Dermis blood vessel endothelial cell (primary cell): ENCODE data around the gene CD5L. TPM values are rescaled to one million over a fixed set of nuclear protein-coding genes. Genes with fewer than 3 reads are reported as not detected.
A peak's percentile ranks its signal among the peaks of the same experiment; 100 is the strongest.

Experiments used
- DNase-seq: peaks from one replicate; pipeline ENCODE4 v3.0.0; 2010
- total RNA-seq: library from RNA; depleted of rRNA; stranded (reverse); fragments of >200 nt; gene quantifications from 2 replicates; pipeline ENCODE4 v1.2.3, GENCODE V29; 2014

CD5L gene
- not detected in 2 replicates for total RNA-seq

- DNase-seq: no peak
These were observed at the start of gene CD5L for GRCh38 chr1:157841708-157842107. CD5L (minus strand) TSS chr1:157841808; CDS start chr1:157841701, 107 bp downstream.

DNA sequence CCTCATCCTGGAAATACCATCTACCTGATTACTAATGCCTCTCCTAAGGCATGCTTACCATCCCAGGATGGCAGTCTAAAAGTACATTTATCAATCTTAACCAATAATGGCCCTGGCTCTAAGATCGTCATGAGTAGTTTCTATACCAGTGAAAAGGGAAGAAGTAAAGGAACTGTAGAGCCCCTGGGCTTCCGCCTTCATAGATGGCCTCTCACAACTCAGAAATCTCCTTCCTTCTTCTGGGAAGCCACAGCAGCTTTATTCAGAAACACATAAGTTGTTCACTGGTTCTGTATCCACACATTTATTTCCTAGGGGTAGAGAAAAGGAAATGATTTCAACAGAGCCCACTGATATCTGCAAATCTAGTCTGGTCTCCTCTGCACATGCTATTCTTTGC is 41.0 kb upstream of the CD5L start:
- no peak for DNase-seq

GRCh38 chr1:157880621-157881020 is 39.0 kb upstream of the CD5L start:
- no peak for DNase-seq

- peak; percentile 60 for DNase-seq
These were observed 36.5 kb upstream of the CD5L start for GRCh38 chr1:157878059-157878458.

- DNase-seq: no peak
These were observed 28.9 kb upstream of the CD5L start for GRCh38 chr1:157870490-157870889.

- DNase-seq: no peak
These were observed 27.0 kb upstream of the CD5L start for GRCh38 chr1:157868654-157869053.

GRCh38 chr1:157862114-157863070 is 20.8 kb upstream of the CD5L start:
- peak; percentile 13 for DNase-seq

GRCh38 chr1:157856538-157856937 is 14.9 kb upstream of the CD5L start:
- DNase-seq: no peak

DNA sequence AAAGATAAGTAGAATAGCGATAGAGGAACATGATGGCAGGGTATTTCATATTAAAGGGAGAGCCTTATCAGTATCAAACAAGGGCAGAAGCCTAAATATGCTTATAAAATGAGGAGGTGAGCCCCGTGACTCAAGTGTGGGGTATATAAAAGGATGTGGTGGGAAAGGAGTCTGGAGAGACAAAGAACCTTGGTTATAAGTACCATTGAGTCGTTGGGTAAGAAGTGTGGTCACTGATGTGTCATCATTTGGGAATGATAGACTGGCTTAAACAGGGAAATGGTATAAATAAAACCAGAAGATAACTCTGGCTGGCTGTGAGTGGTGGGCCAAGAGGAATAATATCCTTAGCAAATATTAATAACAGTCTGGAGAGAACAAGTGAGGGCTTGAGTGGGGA is 10.9 kb upstream of the CD5L start:
- no peak for DNase-seq

DNA sequence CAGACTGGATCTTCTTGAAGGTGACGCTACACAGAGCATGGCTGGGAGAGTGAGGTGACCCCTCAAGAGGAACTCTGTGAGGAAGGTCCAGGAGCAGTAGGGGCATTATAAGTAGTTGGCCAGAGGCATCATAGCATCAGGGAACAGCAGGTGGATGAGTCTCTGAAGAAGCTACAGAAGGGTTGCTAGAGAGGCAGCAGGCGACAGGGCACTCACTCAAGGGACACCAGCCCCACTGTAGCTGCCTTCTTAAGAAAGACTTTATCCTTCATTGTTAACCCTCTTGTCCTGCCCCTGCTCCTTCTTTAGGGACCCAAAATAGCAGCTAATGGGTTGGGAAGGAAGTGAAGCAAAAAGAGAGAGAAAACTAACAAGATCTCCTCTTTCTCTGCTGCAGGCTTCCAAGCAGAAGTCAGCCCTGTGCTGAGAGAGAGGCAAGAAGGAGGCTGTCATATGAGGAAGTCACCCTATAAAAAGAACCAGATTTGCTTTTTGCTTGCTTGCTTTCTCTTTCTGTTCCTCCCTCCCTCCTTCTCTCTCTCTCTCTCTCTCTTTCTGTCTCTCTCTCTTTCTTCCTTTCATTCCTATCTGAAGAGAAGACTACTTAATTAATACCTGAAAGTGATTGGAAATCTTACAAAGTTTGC is 7.7 kb upstream of the CD5L start:
- no peak for DNase-seq

DNA sequence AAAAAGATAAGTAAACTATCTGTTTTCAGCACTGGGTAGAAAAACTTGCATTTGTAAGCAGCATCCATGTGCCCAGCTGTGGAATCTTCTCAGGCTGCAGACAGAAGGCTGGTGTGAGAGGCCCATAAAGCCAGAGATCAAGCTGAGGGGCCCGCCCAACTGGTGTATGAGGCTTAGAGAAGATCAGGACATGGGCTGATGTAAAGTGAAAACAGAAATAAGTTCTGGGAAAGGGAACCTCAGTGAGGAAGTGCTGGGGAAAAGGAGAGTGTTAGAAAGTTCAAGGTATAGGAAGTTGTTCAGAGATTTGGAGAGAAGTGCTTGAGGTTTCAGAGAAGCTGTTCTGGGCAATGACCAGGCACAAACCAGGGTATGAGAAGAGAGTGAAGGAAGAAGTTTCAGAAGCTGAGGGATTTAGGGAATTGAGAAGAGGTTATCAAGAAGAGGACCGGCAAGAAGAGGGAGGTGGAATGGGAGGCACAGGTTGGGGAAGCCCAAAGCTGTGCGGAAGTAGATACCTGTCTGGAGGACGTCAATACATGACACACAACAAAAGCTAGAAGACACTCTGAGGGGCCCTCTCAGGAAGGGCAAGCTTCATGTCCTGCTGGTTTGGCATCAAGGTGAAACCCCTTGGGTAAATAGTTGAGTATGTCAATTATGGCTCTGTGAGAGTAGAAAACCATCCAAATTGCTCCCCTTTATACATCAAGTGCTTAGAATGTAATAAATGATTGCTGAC is 2.7 kb upstream of the CD5L start:
- DNase-seq: no peak

DNA sequence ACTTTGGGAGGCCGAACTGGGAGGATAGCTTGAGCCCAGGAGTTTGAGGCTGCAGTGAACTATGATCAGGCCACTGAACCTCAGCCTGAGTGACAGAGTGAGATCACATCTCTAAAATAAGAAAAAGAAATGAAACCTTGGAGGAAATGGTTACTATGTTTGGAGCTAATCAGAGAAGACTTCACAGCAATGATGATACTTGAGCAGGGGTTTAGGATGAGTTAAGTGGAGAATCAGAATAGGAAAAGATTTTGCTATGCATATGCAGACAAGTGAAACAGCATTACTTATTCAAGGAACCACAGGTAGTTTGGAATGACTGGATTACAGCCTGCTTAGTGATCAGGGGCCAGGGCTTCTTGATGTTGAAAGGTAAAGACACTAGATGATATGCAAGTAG is 1.3 kb upstream of the CD5L start:
- DNase-seq: no peak

DNA sequence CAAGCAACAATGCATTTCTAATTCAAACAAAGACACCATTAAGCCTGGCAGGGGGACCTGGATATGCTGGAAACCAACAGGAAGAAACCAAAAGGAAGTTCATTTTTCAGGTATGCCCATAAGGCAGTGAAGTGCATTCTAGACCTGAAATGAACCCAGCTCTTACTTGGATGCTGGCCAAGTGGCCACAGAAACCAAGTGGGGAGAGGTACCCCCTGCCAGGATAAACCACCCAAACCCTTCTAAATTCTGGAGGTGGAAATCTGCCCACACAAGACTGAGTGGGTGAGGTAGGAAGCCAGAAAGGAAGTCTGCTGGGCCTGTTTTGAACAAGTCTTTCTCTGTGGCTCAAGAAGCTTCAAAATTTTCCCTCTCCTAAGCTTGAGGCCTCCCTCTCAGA is 2.6 kb downstream of the CD5L start:
- no peak for DNase-seq

GRCh38 chr1:157834430-157834829 is 7.2 kb downstream of the CD5L start:
- DNase-seq: no peak

DNA sequence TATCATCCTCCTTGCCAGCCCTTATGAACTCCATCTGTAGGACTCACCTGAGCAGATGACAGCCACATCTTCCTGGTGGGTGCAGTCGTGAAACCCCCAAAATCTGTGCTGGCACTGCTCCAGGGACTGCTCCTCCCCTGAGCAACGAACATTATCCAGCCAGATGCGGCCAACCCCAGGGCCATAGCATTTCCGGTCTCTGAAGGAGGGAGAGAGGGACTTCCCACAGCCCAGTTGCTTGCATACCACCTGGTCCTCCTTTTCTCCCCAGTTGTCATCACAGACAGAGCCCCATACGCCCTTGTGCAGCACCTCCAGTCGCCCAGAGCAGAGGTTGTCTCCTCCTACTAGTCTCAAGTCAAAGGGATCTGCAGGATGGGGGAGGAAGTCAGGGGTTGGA is 8.5 kb downstream of the CD5L start:
- no peak for DNase-seq

DNA sequence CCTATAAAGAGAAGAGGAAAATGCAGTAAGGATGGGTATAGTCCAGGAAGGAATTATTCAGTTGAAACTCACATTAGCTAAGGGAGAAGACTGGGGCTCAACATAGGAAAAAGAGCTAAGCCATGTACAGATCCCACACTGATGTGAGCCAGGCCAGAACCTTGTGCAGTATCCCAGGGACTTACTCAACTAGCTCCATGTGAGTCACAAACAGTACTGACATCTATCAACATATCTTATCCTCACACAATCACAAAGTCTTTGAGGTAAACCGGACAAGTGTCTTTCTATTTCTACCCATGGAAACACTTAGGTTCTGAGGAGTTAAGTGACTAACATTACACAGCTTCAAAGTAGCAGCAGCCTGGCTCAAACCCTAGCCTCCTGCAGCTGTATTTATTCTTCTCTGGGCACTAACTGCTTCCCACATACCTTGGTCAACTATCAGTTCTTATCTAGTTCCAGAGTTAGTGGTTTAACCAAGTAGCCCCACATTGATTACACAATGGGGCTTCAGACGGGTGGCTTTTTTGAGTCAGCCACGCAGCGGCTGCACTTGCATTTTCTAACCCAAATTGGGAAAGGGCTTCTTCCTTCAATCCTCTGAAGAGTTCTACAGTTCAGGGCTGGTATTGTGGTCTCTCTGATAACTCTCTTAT is 9.5 kb downstream of the CD5L start:
- no peak for DNase-seq

DNA sequence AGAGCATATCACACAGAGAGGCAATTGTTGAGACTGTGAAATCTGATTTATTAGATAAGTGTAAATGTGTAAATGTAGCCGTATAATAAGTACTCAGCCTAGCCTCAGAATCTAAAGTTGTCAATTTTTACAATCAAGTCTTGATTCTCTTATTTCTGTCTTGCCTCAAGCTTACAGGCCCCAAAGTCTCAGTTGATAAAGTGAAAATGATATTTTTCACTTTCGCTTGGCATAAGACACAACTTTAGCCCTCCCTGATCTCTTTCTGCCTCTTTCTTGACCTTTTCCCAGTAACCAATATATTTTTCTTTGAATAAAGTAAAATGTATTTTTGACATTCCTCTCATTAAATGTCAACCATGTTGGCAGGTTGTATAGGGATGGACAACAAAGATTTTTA is 10.7 kb downstream of the CD5L start:
- DNase-seq: no peak

- no peak for DNase-seq
These were observed 11.9 kb downstream of the CD5L start for GRCh38 chr1:157829711-157830110.

GRCh38 chr1:157829210-157829609 is 12.4 kb downstream of the CD5L start:
- DNase-seq: no peak

DNA sequence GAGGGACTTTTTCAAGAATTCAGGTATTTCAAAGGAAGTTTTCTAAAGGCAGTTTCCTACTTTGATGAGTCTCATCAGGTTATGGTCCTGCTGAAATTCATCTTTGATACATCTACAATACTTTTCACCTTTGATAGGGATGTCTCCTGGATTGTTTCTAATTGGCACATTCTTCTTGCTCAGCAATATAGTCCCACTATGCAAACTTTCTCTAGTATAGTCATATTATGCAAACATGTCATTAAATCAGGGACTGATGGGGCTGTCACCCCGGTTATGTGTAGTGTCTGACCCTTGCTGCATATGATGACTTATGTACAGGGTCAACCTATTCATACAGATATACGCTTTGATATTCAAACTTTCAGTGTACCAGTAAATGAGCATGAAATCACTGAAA is 21.3 kb downstream of the CD5L start:
- no peak for DNase-seq

- DNase-seq: no peak
These were observed 21.7 kb downstream of the CD5L start, which contains the start of gene FCRL1 for GRCh38 chr1:157819896-157820295. FCRL1 (minus strand) TSS chr1:157820120; CDS start chr1:157820037, 83 bp downstream.

- DNase-seq: no peak
These were observed 22.4 kb downstream of the CD5L start for GRCh38 chr1:157819215-157819614.

- DNase-seq: no peak
These were observed 28.3 kb downstream of the CD5L start for GRCh38 chr1:157813269-157813668.
